AG04449 (cell line): ENCODE data around the gene CD79B.
"Not testable (repeated sequence)": the region's sequence is repeated elsewhere in the genome, so short reads cannot be mapped to it uniquely, and the experiment has no call there.

Source experiments
- CTCF ChIA-PET: fragments of 350-600 bp; formaldehyde crosslinking; extraction: SDS; loops from one replicate; lab custom pipeline; 2021; ENCODE audit warnings: antibody characterized with exemption; lab: Yijun Ruan, JAX
- POLR2A ChIA-PET: fragments of 400-600, 350-600 bp; formaldehyde crosslinking; extraction: SDS; loops from one replicate; lab custom pipeline; 2020; ENCODE audit warnings: antibody characterized with exemption, inconsistent platforms; lab: Yijun Ruan, JAX
- DNase-seq: peaks from one replicate; pipeline ENCODE4 v3.0.0-alpha.2; 2010; ENCODE audit warnings: low read depth, low spot score
- H3K4me3 ChIP-seq: 2 replicates; pipeline ENCODE4 v1.5.1; 2011; ENCODE audit warnings: low read depth, mild to moderate bottlenecking, control low read depth, low read length
- CTCF ChIP-seq: IDR thresholded peaks from one replicate; pipeline ENCODE4 v1.5.1; 2011; ENCODE audit warnings: mild to moderate bottlenecking, moderate library complexity, low read length, control low read depth, inconsistent platforms; ENCODE audit not compliant: insufficient read depth; ENCODE audit errors: missing control alignments

CD79B gene

GRCh38 chr17:63918305-63918704 is 13.8 kb downstream of the CD79B start:
- TF ChIP-seq CTCF, result peak; percentile 11
- ChIA-PET CTCF (interaction anchor here (0.6 to 14.2 kb wide), 27 partner anchors 8 to 372 kb away, joined by 3 to 246 read pairs (median 4); partner anchors contain the start of genes CD79B, ERN1, ICAM2 and PRR29), POLR2A (no interaction called here)
- DNase-seq, result no peak
- no peak overlapping the region for H3K4me3 ChIP-seq

GRCh38 chr17:63917646-63918045 is 14.5 kb downstream of the CD79B start:
- ChIA-PET POLR2A (no interaction called here), CTCF (interaction anchor here (0.6 to 14.2 kb wide), 15 partner anchors 9 to 216 kb away, joined by 3 to 246 read pairs (median 21); partner anchors contain the start of genes CD79B, ERN1 and ICAM2)
- no peak for DNase-seq
- TF ChIP-seq CTCF, result no peak
- H3K4me3 ChIP-seq, result no peak overlapping the region

- POLR2A ChIA-PET, H3K4me3 ChIP-seq, DNase-seq: not testable (repeated sequence)
- CTCF ChIA-PET, result interaction anchor here (0.6 to 14.2 kb wide), 10 partner anchors 9 to 216 kb away, joined by 3 to 246 read pairs (median 29); partner anchors contain the start of genes CD79B, ERN1 and ICAM2
These were observed 14.9 kb downstream of the CD79B start for GRCh38 chr17:63917206-63917605.

- no peak for DNase-seq
- H3K4me3 ChIP-seq, result no peak overlapping the region
- ChIA-PET CTCF (interaction anchor here (1.3 to 8.0 kb wide), 8 partner anchors 9 to 217 kb away, joined by 4 to 111 read pairs (median 14); partner anchors contain the start of genes ERN1 and ICAM2), POLR2A (no interaction called here)
- TF ChIP-seq CTCF, result no peak
These were observed 15.5 kb downstream of the CD79B start for GRCh38 chr17:63916566-63917185.

GRCh38 chr17:63915753-63916152 is 16.4 kb downstream of the CD79B start:
- CTCF ChIA-PET, result interaction anchor here (1.3 to 8.0 kb wide), 6 partner anchors 12 to 218 kb away, joined by 3 to 111 read pairs (median 10); partner anchors contain the start of gene ERN1
- POLR2A ChIA-PET, DNase-seq, H3K4me3 ChIP-seq: not testable (repeated sequence)

- POLR2A ChIA-PET, result no interaction called here
- no peak for DNase-seq
- no peak overlapping the region for H3K4me3 ChIP-seq
- TF ChIP-seq CTCF, result no peak
- CTCF ChIA-PET, result interaction anchor here (1.4 to 8.0 kb wide), 4 partner anchors 11 to 219 kb away, joined by 3 to 111 read pairs (median 28); partner anchors contain the start of gene ERN1
These were observed 17.7 kb downstream of the CD79B start for GRCh38 chr17:63914471-63914870.

GRCh38 chr17:63911657-63912100 is 20.5 kb downstream of the CD79B start:
- CTCF ChIA-PET, result interaction anchor here (0.7 to 5.1 kb wide), 32 partner anchors 8 to 370 kb away, joined by 3 to 71 read pairs (median 4); partner anchors contain the start of genes CD79B, ERN1 and ICAM2
- H3K4me3 ChIP-seq, result no peak overlapping the region
- TF ChIP-seq CTCF, result peak; percentile 79
- POLR2A ChIA-PET, result no interaction called here
- DNase-seq, result no peak
